NT2/D1 (cell line): ENCODE data around the gene CPED1.

Experiments used
- DNase-seq: peaks from one replicate; pipeline ENCODE4 v3.0.0-alpha.2; 2011; ENCODE audit warnings: low read depth, low spot score
- H3K27me3 ChIP-seq: 2 replicates; pipeline ENCODE4 v1.6.0; 2011; ENCODE audit warnings: mild to moderate bottlenecking; ENCODE audit not compliant: insufficient read length, insufficient read depth
- H3K36me3 ChIP-seq: 2 replicates; pipeline ENCODE4 v1.6.1; 2011; ENCODE audit warnings: mild to moderate bottlenecking, low read length, mixed read lengths; ENCODE audit not compliant: insufficient read depth, insufficient read length
- H3K4me1 ChIP-seq: 2 replicates; pipeline ENCODE4 v1.5.1; 2011; ENCODE audit not compliant: insufficient read depth, insufficient read length
- H3K4me3 ChIP-seq: 2 replicates; pipeline ENCODE4 v1.5.1; 2011; ENCODE audit warnings: low read depth; ENCODE audit not compliant: insufficient read length
- H3K9ac ChIP-seq: 2 replicates; pipeline ENCODE4 v1.6.0; 2011; ENCODE audit warnings: low read depth; ENCODE audit not compliant: insufficient read length
- H3K9me3 ChIP-seq: 2 replicates; pipeline ENCODE4 v1.5.1; 2011; ENCODE audit warnings: mild to moderate bottlenecking, low read length; ENCODE audit not compliant: insufficient read depth
- SUZ12 ChIP-seq: IDR thresholded peaks from 2 replicates; pipeline ENCODE4 v1.6.1; 2011; ENCODE audit not compliant: insufficient read length, insufficient read depth; ENCODE audit errors: extremely low read depth
- YY1 ChIP-seq: IDR thresholded peaks from 2 replicates; pipeline ENCODE4 v1.6.1; 2011; ENCODE audit not compliant: insufficient read length, insufficient read depth
- ZNF274 ChIP-seq: IDR thresholded peaks from 2 replicates; pipeline ENCODE4 v1.6.1; 2011; ENCODE audit warnings: mild to moderate bottlenecking, low read depth, low read length

Gene CPED1

DNA sequence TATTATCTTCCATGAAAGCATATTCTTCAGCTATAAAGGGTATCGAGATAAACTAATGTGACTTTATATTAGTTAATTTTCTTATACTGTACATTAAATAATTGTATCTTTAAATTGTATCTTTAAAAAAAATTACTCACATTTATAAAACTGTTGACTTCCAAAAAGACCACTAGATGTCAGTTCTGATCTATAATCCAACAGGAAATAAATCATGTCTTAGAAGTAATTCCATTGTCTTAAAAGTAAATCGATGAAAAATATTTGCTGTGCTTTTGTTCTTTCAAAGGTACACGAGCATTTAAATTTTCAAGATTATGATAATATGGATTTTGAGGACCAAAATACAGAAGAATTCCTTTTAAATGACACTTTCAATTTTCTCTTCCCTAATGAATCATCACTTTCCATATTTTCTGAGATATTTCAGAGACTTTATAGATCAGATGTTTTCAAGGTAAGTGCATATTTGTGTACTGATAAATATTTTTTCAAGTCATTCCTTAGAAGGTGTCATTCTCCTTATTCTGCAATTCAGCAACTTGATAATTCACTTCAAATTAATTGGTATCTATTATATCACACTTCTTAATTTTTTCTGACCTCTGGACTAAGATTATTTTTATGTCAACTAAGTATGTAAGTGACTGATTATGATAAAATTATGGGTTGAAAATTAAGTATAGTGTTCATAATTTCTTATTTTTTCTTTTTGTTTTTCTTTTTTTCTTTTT lies 138.5 kb downstream of the CPED1 start:
- no peaks in the 10 kb centered on the region for H3K9me3 ChIP-seq
- no peaks in the 10 kb centered on the region for H3K36me3 ChIP-seq
- no peak overlapping the region for H3K4me3 ChIP-seq
- no peaks in the 10 kb centered on the region for H3K4me1 ChIP-seq
- no peak for DNase-seq
- TF ChIP-seq ZNF274 (no peak), YY1 (no peak), SUZ12 (no peak)
- no peak overlapping the region for H3K9ac ChIP-seq
- no peaks in the 10 kb centered on the region for H3K27me3 ChIP-seq

DNA sequence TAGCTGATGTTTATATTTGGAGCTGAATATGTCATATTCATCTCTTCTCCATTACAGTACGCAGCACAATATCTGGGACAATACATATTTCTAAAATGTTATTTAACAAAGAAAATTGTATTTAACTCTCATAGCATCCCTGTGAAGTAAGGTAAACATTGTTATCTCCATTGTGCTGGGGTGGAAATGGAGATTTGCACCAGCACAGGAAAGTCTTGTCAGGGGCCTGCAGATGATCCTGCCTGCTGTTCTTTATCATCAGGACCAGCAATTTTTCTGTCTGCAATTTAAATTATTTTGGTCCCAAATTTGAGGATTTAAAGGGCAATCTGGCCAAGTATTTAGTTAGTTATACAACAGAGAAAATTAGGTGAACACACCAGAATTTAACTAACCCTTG lies 144.4 kb downstream of the CPED1 start:
- H3K9ac ChIP-seq, result no peak overlapping the region
- DNase-seq, result no peak
- no peaks in the 10 kb centered on the region for H3K27me3 ChIP-seq
- no peaks in the 10 kb centered on the region for H3K4me1 ChIP-seq
- TF ChIP-seq YY1, result no peak
- no peak for TF ChIP-seq ZNF274
- no peak for TF ChIP-seq SUZ12
- no peaks in the 10 kb centered on the region for H3K36me3 ChIP-seq
- H3K9me3 ChIP-seq, result no peaks in the 10 kb centered on the region
- no peak overlapping the region for H3K4me3 ChIP-seq

DNA sequence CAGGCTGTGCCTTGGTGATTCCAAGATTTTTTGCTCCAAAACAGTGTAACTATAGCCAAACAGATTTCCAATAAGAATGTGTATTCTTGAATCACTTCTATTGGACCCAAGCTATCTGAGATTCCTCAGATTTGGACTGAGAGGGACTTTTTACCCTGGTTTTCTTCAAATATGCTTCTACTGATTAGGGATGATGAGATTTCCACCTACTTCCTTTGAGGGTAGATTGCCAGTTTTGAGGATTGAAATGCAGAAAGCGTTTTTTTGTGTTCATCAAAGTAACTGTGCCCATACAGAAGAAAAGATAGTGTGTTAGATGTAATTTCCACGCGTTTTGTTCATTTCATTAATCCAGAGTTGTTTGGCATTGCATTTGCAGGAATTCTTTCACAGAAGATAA lies 144.9 kb downstream of the CPED1 start:
- H3K27me3 ChIP-seq, result no peaks in the 10 kb centered on the region
- no peak overlapping the region for H3K9ac ChIP-seq
- no peak for DNase-seq
- no peak overlapping the region for H3K4me3 ChIP-seq
- no peaks in the 10 kb centered on the region for H3K36me3 ChIP-seq
- TF ChIP-seq SUZ12, result no peak
- TF ChIP-seq YY1, result no peak
- no peak for TF ChIP-seq ZNF274
- H3K4me1 ChIP-seq, result no peaks in the 10 kb centered on the region
- no peaks in the 10 kb centered on the region for H3K9me3 ChIP-seq

DNA sequence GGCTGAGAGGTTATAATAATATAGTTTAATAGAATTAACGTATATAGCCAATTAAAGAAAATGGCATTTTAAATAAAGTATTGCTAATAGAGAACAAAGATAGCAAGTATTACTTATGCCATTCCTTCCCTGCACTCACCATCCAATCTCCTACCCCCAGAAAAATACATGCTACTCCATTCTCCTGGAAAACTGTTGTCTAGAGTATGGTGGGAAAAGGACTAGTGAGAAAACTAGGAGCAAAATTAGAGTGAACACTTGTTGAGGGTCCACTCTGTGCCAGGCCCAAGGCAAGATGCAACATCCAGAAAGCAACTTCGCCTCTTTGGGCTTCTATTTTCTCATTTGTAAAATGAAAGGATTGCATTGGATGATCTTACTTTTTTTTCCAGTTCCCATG lies 149.1 kb downstream of the CPED1 start:
- H3K9ac ChIP-seq, result no peak overlapping the region

DNA sequence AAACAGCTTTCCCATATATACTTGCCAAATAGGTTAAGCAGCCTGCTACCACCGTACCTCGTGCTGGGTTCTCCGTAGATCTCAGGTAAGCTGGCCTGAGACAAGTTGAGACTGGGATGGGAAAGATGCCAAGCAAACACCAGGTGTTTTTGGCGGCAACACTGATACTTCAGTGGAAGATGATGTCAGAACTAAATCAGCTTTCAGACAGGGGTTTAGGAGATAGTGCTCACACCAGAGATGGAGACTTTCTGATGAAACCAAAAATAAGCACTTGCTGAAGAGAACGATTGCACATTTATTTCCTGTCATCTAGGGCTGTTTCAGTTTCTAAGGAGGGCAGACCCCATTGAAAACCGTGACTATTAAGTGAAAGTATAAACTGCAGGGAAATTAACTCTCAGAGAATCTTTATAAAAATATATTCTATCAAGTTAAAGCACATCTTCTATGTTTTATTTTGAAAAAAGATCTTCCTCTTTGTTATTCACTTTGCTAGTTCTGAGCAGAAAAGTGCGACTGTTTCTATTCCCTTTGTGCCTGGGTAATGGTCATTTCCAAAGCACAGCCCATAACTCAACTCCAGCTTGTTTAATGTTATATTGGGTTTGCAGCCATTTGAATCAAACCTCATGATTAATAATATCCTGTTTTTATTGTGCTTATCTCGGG lies 149.9 kb downstream of the CPED1 start:
- Histone ChIP-seq H3K4me3 (no peak overlapping the region), H3K9me3 (no peaks in the 10 kb centered on the region), H3K27me3 (no peaks in the 10 kb centered on the region), H3K9ac (no peak overlapping the region), H3K4me1 (no peaks in the 10 kb centered on the region), H3K36me3 (no peaks in the 10 kb centered on the region)
- TF ChIP-seq SUZ12 (no peak), YY1 (no peak), ZNF274 (no peak)
- DNase-seq, result no peak

More for the DNA sequence above, 149.1 kb downstream of the CPED1 start:
- H3K4me1 ChIP-seq, result no peaks in the 10 kb centered on the region
- H3K4me3 ChIP-seq, result no peak overlapping the region
- no peaks in the 10 kb centered on the region for H3K36me3 ChIP-seq
- no peaks in the 10 kb centered on the region for H3K27me3 ChIP-seq
- no peak for DNase-seq
- no peaks in the 10 kb centered on the region for H3K9me3 ChIP-seq
- TF ChIP-seq ZNF274 (no peak), SUZ12 (no peak), YY1 (no peak)

DNA sequence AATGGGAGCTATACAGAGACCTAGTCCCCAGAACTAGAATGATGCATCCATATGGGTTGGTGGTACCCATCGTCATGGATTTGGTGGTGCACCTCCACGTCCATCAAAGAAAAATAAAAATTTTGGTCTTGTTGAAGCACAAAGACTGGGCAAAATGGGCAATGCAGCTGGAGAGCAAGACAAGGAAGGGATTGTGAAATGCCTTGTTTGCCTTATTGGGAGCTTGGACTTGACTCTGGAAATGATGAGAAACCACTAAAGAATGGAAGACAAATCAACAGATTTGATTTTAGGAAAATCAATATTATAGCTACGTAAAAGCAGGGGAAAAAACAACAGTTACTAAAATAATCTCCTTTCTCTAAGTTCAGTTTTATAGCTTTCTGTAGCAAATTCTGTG lies 150.9 kb downstream of the CPED1 start:
- no peaks in the 10 kb centered on the region for H3K27me3 ChIP-seq
- no peak overlapping the region for H3K9ac ChIP-seq
- no peak for DNase-seq
- no peaks in the 10 kb centered on the region for H3K36me3 ChIP-seq
- H3K4me1 ChIP-seq, result no peaks in the 10 kb centered on the region
- no peaks in the 10 kb centered on the region for H3K9me3 ChIP-seq
- TF ChIP-seq ZNF274, result no peak
- TF ChIP-seq YY1, result no peak
- no peak for TF ChIP-seq SUZ12
- no peak overlapping the region for H3K4me3 ChIP-seq

DNA sequence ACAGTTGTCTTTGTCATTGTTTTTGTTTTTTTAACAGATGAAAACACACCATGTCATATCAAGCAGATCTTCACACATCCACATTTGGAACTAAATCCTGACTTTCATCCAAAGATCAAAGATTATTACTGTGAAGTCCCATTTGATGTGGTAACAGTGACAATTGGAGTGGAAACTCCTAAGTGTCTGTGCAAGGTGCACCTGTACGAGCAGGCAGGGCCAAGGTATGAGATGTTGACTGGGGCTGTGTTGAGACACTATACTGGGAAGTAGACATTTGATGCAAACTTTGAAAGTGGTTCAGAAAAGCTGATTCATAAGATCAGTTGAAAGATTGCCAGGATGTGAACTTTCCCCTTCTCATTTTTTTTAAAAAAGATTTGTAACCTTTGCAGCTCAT lies 152.3 kb downstream of the CPED1 start:
- no peaks in the 10 kb centered on the region for H3K27me3 ChIP-seq
- H3K4me3 ChIP-seq, result no peak overlapping the region
- no peaks in the 10 kb centered on the region for H3K36me3 ChIP-seq
- no peak for TF ChIP-seq ZNF274
- TF ChIP-seq YY1, result no peak
- no peak for TF ChIP-seq SUZ12
- no peaks in the 10 kb centered on the region for H3K9me3 ChIP-seq
- no peaks in the 10 kb centered on the region for H3K4me1 ChIP-seq
- no peak overlapping the region for H3K9ac ChIP-seq
- no peak for DNase-seq
